GM21447 (cell line): ENCODE results near the gene STARD4.

ENCODE experiments used
- ATAC-seq: cut with Tn5 transposase; IDR thresholded peaks from one replicate; pipeline ENCODE4 v1.9.1; 2021; ENCODE audit not compliant: unreplicated experiment

The STARD4 gene

GRCh38 chr5:111530298-111530740 is 18.0 kb upstream of the STARD4 start:
- peak; percentile 96 for ATAC-seq

GRCh38 chr5:111528056-111528455 is 15.7 kb upstream of the STARD4 start:
- ATAC-seq: no peak

- ATAC-seq: no peak
Observed at GRCh38 chr5:111520908-111521307, 8.6 kb upstream of the STARD4 start.

- ATAC-seq: no peak
Observed at GRCh38 chr5:111518777-111519176, 6.4 kb upstream of the STARD4 start.

- ATAC-seq: no peak
Observed at GRCh38 chr5:111517853-111518501, 5.6 kb upstream of the STARD4 start.

- no peak for ATAC-seq
Observed at GRCh38 chr5:111514087-111514486, 1.8 kb upstream of the STARD4 start.

- no peak for ATAC-seq
Observed at GRCh38 chr5:111513131-111513520, 791 bp upstream of the STARD4 start.

GRCh38 chr5:111511831-111512374 is 432 bp downstream of the STARD4 start:
- peak; percentile 27 for ATAC-seq

GRCh38 chr5:111511174-111511830 is 1.0 kb downstream of the STARD4 start:
- ATAC-seq: no peak

- no peak for ATAC-seq
Observed at GRCh38 chr5:111509119-111509518, 3.2 kb downstream of the STARD4 start.

GRCh38 chr5:111507276-111507675 is 5.1 kb downstream of the STARD4 start:
- ATAC-seq: no peak

GRCh38 chr5:111505096-111505495 is 7.2 kb downstream of the STARD4 start:
- no peak for ATAC-seq

GRCh38 chr5:111502956-111503355 is 9.4 kb downstream of the STARD4 start:
- ATAC-seq: no peak

- no peak for ATAC-seq
Observed at GRCh38 chr5:111498346-111498745, 14.0 kb downstream of the STARD4 start.

GRCh38 chr5:111495159-111495558 is 17.2 kb downstream of the STARD4 start:
- ATAC-seq: no peak

- ATAC-seq: no peak
Observed at GRCh38 chr5:111494355-111494999, 17.9 kb downstream of the STARD4 start.

- no peak for ATAC-seq
Observed at GRCh38 chr5:111493031-111493430, 19.3 kb downstream of the STARD4 start.

- ATAC-seq: no peak
Observed at GRCh38 chr5:111488353-111488752, 24.0 kb downstream of the STARD4 start.

- no peak for ATAC-seq
Observed at GRCh38 chr5:111486926-111487325, 25.4 kb downstream of the STARD4 start.

GRCh38 chr5:111486055-111486454 is 26.3 kb downstream of the STARD4 start:
- ATAC-seq: no peak

GRCh38 chr5:111480346-111480745 is 32.0 kb downstream of the STARD4 start:
- no peak for ATAC-seq

GRCh38 chr5:111478898-111479297 is 33.4 kb downstream of the STARD4 start:
- ATAC-seq: no peak
